ENCODE data around the gene ANO9.
A peak's percentile ranks its signal among the peaks of the same experiment; 100 is the strongest.

DNA sequence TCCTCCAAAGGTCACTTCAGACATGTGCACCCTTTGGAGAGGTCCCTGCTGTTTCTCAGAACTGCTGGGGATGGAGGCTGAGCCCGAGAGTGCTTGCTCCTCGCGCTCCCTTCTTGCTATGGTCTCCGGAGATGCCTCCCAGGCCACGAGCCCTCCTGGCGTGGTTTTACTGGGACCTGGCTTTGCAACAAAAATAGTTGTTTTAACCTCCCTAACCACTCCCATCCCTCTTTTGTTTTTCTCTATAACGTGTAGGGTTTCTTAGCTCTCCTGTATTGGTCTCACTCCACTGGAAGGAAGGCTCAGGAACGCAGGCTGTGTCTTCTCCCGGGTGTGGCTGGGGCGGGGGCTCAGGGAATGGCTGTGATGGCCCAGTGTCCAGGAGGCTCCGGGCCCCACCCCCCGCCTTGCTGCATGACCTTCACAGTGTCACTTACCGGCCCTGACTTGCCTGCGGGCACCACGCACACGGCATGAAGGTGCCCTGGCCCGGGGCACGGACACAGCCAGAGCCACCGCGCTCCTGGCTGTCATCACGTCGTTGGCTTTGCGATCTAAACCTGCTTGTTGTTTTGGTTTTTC lies 13.8 kb upstream of the ANO9 start:
- TF ChIP-seq, protein P1, sequence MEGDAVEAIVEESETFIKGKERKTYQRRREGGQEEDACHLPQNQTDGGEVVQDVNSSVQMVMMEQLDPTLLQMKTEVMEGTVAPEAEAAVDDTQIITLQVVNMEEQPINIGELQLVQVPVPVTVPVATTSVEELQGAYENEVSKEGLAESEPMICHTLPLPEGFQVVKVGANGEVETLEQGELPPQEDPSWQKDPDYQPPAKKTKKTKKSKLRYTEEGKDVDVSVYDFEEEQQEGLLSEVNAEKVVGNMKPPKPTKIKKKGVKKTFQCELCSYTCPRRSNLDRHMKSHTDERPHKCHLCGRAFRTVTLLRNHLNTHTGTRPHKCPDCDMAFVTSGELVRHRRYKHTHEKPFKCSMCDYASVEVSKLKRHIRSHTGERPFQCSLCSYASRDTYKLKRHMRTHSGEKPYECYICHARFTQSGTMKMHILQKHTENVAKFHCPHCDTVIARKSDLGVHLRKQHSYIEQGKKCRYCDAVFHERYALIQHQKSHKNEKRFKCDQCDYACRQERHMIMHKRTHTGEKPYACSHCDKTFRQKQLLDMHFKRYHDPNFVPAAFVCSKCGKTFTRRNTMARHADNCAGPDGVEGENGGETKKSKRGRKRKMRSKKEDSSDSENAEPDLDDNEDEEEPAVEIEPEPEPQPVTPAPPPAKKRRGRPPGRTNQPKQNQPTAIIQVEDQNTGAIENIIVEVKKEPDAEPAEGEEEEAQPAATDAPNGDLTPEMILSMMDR (IDR thresholded peaks at IDR 0.05) = no peak
- TF ChIP-seq POLR2A (IDR thresholded peaks at IDR 0.05) = peak in 1 of 2 donors; percentile 32
